GM19240 (cell line): ENCODE data around the gene FOXP3.
"Not testable (repeated sequence)": the region's sequence is repeated elsewhere in the genome, so short reads cannot be mapped to it uniquely, and the experiment has no call there.

Source experiments
- DNase-seq: peaks from one replicate; pipeline ENCODE4 v3.0.0; 2011; ENCODE audit warnings: low spot score; ENCODE audit not compliant: insufficient read length

The FOXP3 gene, protein sequence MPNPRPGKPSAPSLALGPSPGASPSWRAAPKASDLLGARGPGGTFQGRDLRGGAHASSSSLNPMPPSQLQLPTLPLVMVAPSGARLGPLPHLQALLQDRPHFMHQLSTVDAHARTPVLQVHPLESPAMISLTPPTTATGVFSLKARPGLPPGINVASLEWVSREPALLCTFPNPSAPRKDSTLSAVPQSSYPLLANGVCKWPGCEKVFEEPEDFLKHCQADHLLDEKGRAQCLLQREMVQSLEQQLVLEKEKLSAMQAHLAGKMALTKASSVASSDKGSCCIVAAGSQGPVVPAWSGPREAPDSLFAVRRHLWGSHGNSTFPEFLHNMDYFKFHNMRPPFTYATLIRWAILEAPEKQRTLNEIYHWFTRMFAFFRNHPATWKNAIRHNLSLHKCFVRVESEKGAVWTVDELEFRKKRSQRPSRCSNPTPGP

DNA sequence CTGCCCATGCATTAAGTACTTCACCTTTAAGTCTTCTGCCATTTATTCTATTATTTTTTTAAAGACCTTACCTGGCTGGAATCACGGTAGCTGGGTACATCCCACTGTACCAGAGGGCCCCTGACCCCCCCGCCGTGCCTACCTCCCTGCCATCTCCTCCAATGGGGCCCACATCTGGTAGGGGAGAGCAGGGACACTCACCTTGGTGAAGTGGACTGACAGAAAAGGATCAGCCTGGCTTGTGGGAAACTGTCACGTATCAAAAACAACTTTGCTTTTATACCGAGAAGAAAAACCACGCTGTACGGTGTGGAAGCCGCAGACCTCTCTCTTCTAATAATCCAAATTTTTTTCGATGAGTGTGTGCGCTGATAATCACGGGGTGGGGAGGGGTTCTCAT is at the start of gene FOXP3:
FOXP3 (minus strand) TSS at position 251 of the 400 bp plus-strand sequence. CDS start 6,205 bp downstream, outside the sequence.
- no peak for DNase-seq

DNA sequence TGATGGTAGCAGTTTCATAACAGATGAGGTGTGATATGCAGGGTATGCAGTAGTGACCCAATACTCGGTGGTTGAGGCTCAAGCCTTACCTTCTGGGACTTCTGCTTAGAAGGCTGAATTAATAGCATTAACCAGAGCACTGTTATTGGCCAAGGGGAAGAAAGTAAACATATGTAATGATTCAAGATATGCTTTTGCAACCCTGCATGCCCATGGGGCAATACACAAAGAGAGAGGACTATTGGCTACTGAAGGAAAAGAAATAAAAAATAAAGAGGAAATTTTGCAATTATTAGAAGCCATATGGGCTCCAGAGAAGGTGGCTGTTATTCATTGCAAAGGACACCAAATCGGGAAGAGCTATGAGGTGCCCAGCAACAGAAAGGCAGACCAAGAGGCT is 47.7 kb upstream of the FOXP3 start:
- DNase-seq, result no peak

DNA sequence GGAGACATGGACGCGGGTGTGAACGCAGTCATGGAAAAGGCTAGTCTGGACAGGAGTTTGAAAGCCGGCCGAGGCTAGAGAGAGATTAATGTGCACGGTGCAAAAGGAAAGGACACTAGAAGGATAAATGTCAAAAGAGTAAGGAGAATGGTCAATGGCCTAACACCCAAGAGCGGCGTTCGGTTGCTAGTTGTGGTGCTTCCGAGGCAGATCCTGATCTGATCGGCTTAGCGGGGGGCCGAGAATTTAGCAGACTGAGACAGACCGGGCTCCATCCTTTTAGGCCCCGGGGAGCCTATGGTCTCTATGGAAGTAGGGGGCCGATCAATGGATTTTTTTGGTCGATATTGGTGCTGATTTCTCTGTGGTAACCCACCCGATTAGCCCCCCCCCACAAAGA is 45.9 kb upstream of the FOXP3 start:
- DNase-seq, result no peak

DNA sequence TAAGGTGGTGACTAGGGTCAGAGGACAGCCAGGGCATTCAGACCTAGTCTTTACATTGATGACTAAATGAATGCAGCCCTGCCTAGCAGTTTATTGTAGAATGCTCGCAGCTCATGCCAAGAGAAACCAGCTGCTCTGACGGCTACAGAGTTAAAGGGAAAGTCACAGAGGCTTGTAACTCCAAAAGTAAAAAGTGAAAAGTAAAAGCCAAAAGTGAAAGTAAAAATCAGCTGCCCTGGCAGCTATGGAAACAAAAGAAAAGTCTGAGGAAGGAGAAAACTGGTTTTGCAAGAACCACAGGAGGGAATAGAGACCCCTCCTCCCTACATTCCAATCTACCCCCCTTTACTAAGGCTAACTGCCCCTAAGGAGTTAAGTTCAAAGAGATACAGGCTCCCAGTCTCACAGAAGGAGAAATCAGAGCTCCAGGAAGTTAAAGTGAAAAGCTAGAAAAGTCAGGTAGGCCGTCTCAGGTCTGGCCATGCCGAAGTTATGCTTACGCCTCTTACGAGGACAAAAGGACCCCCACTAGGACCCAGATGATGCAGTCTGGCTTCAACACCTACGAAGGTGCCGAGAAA is 45.0 kb upstream of the FOXP3 start:
- no peak for DNase-seq

DNA sequence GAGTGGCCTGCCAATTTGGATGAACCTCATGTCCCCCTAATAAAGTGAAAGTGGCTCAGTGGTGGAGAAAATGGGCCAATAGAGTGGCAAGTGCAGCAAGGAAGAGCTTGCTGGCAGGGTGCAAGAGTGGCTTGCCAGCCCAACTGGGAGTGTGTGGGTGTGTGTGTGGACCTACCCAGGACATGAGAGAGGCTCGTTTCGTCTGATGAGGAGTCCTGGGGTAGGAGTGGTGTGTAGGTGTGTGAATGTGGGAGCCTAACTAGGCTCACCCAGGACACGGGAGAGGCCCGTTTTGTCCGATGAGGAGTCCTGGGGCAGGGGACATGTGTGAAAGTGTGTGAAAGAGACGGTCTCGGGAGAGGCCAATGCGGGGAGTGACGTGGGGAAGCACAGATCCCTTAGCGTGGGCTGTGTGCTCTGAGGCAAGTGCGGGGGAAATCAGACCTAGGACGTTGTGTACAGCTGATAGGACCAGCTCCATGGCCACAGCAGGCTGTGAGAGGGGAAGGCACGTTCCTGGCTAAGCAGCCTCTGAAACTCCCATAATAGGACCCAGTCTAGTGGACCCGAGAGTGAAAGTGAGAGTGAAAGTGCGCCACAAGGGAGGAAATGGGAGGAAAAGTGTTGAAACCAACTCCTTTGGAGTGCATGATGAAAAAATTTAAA is 44.2 kb upstream of the FOXP3 start:
- DNase-seq, result no peak

DNA sequence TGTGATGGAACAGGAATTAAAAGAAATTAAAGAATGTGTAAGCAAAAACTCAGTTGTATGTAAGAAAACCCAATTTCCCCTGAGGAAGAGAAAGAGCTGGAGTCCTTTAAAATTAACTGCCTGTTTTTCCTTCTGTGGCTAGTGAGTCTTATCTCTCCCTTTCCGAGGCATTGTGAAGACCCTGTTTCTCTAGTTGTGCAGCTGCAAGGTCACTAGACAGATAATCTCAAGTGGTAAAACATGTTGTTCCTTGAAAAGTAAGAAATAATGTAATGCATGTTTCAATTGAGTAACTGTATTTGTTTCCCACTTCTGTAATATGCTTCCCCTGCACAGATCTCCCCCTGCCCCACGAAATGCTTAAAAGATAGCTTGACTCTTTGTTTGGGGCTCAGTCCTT is 43.3 kb upstream of the FOXP3 start:
- not testable (repeated sequence) for DNase-seq

DNA sequence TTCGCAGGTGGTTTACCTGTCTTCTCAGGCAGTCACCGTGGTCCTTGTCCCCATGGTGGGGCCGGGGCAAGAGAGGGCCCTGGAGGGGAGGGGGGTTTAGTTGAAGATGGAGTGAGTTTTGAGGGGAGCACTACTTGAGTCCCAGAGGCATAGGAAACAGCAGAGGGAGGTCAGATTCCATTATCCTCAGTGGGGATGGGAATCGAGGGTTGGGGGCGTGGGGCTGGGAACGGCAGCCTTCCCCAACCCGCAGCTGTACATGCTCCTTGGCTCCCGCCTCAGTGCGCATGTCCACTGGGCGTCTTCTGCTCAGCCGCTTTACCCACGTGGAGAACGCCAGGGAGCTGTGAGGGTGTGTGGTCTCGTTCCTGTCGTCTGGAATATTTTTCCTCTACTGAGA is 38.8 kb upstream of the FOXP3 start, which contains the start of gene GAGE10:
GAGE10 (plus strand) TSS at position 301 of the 400 bp plus-strand sequence. CDS start 1,214 bp downstream, outside the sequence.
- no peak for DNase-seq

DNA sequence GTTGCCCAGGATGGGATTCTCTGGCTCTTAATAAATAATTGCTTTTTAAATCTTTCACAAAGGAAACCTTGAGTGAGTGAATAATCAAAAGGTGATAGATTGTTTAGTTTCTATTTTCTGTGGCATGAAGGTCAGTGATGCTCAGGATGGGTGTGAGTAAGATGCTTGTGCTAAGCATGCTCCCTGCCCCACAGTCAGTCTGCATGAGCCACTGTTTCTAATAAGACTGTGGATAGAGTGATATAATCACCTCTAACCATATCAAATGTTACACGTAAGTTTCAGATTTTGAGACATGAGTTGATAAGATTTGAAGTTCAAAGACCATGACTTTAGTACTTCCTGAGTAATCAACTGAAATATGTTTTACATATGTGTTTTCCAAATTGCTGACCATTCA is 36.2 kb upstream of the FOXP3 start:
- no peak for DNase-seq

DNA sequence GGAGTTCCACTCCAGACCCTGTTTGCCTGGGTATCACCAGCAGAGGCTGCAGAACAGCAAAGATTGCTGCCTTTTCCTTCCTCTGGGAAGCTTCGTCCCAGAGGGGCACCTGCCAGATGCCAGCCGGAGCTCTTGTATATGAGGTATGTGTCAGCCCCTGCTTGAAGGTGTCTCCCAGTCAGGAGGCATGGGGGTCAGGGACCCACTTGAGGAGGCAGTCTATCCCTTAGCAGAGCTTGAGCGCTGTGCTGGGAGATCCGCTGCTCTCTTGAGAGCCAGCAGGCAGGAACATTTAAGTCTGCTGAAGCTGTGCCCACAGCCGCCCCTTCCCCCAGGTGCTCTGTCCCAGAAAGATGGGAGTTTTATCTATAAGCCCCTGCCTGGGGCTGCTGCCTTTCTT is 34.8 kb upstream of the FOXP3 start:
- DNase-seq, result not testable (repeated sequence)

DNA sequence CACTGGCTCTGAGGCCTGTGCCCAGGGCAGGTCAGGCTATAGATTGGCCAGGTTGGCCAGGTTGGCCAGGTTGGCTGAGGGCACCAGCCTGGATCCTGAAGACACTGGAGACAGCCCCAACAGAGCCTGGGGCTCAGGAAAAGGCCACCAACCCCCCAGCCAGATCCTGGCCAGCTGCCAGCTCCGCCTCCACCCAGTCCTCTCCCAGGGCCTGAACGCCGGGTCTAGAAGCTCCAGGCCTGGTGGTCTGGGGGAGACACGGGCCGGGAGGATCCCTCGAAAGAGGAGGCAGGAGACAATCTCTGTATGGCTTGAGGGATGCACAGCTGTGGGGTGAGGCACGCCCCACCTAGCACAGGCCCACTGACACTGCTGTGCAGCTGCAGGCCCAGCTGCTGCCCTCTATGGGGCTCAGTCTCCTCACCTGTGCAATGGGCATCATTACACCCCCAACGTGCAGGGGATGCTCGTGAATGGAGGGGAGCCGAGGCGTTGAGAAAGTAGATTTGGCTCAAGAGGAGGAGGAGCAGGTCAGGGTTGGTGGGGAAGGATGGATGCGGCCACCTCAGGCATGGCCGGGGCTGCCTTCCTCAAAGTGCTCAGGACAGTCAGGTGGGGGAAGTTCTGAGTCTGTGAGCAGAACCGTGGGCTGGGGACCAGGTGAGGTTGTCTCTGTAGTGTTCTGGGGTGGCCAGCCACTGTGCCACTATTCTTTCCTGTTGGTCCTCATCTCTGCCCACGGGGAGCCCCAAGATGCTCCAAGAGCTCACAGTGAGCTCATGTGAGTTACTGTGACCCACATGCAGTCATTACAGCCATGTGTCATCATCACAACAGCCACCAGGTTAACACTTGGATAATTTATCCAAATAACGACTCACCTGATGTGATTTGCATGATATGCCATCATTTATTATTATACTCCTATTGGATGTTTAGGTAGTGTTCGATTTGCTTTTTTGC is 28.2 kb upstream of the FOXP3 start:
- no peak for DNase-seq

DNA sequence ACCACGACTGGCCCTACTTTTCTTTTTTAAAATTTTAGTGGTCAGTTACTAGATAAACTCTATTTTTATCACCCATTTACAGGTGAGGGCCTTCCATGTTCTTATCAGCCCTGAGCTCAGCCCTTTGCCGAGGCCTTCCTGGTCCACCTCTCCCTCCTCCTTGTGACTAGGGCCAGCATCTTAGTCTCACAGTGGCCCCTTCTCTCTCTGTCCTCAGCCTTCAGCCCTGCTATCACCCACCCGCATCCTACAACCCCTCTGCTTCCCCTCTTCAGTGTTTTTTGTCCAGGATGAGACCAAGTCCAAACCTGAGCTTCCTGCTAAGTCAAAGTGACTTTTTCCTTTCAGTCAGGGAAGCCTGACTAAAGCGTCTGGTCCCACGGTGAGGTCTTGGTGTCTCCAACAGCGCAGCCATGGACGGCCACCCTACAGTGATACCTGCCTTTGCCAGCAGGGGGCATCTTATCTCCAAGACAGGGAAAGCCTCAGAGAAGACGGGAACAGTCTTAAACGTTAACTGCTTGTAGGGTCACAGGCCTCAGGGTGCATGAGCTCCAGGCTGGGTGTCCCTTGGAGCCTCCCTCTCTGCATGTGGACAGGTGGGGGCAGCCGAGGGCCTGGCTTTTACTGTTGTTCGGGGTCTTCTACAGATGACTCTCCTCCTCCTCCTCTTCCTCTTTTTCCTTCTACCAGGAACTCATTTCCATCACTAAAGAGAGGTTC is 27.3 kb upstream of the FOXP3 start:
- DNase-seq, result no peak

DNA sequence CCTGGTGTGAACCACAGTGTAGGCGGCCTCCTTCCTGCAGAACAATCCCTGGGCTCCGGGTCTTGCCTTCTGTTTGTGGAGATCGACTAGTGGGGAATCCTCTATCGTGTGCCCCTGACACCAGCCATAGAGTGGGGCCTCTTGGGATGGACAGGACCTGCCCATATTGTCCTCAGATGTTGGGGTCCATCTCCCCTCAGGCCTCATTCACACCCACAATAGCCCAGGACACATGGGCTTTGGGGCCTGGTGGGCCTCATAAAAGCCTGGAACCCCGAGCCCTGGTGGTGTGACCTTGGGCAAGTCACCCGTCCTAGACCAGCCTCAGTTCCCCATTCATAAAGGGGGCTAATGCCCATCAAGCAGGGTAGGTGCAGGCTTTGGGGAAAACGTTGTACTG is 25.7 kb upstream of the FOXP3 start:
- no peak for DNase-seq

DNA sequence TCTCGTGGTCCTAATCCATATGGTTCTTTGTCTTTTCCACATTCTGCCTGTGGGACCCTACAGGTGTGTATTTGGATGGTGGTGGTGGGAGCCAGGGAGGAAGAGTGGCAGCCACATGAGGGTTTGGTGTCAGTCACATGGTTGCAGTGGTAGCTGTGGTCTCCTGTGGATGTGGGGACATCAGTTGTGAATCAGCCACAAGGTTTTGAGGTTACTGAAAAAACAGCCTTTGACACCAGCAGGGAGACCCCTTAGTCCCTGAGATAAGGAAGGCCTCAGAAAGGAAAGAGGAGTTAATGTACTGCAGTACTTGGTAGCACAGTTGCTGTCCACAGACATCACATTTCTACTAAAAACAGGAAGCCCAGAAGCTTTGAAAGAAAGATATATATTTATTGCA is 23.2 kb upstream of the FOXP3 start:
- DNase-seq, result no peak

DNA sequence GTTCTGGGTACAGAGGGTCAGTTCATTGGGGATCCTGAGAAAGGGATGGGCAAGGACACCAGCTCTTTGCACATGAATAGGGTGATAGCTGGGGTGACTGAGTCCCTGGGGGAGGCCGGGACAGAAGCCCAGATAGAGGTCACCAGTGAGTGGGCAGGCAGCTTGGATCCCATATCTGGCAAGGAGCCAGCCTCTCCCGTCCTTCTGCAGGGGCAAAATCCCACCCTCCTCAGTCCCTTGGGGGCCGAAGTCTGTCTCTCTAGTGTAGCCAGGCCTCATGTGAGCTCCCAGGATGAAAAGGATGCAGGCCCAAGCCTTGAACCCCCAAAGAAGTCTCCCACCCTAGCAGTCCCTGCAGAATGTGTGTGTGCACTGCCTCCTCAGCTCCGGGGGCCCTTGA is 22.1 kb upstream of the FOXP3 start:
- no peak for DNase-seq

DNA sequence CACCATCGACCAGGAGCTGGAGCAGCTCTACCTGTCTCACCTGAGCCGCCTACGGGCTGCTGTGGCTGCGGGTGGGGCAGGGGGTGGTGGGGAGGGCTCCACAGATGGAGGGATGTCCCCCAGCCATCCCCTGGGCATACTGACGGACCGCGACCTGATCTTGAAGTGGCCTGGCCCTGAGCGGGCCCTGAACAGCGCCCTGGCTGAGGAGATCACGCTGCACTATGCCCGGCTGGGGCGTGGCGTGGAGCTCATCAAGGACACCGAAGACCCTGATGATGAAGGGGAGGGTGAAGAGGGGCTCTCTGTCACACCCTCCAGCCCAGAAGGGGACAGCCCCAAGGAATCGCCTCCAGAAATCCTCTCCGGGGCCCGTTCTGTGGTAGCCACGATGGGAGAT is 21.6 kb upstream of the FOXP3 start:
- DNase-seq, result no peak

DNA sequence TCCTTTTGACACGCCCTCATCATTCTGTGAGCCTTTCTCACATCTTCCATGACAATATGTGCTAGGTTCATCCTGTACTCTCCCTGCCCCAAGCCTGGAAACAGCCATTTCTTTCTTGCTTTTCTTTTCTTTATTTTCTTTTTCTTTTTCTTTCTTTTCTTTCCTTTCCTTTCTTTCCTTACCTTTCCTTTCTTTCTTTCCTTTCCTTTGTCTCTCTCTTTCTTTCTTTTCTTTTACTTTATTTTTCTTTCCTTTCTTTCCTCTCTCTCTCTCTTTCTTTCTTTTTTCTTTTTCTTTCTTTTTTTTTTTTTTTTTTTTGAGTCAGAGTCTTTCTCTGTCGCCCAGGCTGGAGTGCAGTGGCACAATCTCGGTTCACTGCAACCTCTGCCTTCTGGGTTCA is 19.7 kb upstream of the FOXP3 start:
- no peak for DNase-seq

DNA sequence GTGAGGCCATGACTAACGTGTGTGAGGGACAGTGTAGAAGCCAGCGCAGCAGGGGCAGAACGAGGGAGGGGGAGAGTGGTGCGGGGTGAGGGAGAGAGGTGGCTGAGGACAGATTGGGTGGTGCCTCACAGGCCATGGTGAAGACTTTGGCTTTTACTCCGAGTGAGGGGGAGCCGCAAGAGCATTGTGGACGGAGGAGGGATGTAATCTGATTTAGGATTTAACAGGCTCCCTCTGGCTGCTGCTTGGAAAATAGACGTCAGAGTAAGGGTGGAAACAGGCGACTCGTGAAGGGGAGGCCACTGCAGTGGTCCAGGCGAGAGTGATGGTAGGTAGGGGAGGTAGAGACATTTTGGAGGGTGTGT is 18.1 kb upstream of the FOXP3 start:
- DNase-seq, result no peak

DNA sequence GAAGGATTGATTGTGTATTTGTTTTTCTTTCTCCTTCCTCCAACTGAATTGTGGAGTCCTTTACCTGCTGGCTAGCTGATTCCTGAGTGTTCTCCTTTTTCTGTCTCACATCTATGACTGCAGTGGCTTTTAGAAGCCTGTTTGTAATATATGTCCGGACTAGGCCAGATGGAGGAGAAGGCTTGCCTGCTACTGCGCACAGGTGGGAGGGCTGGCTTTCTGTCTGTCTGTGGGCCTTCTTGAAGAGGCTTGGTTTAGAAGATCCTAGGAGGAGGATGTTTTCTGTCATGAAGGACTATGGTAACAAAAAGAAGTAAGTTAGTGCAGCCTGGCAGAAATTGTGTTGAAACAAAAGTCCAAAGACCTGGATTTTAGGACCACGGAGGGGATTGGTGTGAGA is 13.6 kb upstream of the FOXP3 start:
- DNase-seq, result no peak

DNA sequence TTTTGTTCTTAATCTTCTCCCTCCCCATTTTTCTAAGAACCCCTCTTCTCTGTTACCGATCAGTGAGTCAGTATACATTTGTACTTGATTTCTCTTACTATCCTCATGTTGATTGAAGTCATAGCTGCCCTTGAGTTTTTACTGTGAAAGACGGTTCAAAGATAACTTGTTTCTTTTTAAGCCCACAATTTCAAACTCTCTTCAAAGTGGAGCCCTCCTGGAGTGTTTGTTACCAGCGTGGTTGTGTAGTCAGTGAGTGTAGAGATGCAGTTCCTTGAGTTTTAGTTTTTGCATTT is 13.0 kb upstream of the FOXP3 start:
- DNase-seq, result no peak

DNA sequence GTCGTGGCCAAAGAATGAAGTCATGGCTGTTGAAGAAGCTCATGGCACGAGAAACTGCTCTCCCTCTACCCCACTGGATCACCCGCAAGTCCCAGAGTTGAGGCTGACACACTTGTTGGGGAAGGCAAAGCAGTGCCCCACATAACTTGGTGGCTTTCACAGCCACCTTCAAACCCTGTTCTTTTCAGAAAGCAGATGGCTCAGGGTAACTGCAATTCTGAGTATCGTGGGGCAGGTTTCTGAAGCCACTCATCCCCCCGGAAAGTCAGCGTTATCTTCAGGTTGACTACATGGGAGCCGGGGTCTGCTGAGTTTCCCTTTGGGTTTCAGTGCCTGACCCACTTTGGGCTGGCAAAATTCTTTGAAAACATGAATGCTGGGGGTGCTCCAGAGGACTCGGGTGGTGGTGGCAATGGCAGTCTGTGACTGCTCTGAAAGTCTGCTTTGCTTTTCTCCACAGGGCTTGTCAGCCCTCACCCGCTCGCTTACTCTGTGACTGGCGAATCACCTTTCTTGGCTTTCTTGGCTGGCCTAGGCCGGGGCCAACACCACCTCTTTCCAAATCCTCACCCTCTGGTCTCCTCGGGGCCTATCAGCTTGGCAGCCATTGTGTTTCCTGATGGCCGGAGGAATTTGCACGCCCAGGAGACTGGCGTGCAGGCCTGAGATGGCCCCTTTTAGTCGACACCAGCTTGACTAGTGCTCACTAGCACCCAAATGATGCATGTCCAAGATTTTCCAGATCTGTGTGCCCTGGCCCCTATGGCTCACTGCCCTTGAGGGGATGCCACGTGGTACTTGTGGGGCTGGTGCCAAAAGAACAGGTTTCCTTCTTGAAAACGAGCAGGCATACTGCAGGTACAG is 12.4 kb upstream of the FOXP3 start:
- DNase-seq, result no peak
